Measurements from ENCODE around the gene LIG1.

GRCh38 chr19:48094855-48095203 lies 75.3 kb downstream of the LIG1 start:
- no peak for TF ChIP-seq CTCF (conservative IDR thresholded peaks at IDR 0.05; ENCODE audit: low read depth, low read length)
- TF ChIP-seq EZH2 (IDR thresholded peaks at IDR 0.05; ENCODE audit: borderline replicate concordance, low read depth, low read length, poor library complexity, severe bottlenecking) = no peak

All from A673 (cell line).